Endothelial cell of umbilical vein (primary cell): Measurements from ENCODE around the gene CLIC5. TPM values are rescaled to one million over a fixed set of nuclear protein-coding genes. Genes with fewer than 3 reads are reported as not detected.

Experiments used
- BruUV-seq: library from RNA; stranded (reverse); fragments of 400-500 nt; replicated peaks from 2 replicates; lab custom pipeline; 2021; lab: Mats Ljungman, UMichigan
- CTCF ChIA-PET: fragments of 300-600, 350-600 bp; sonication (Branson Sonifier 250); formaldehyde crosslinking; loops from one replicate; lab custom pipeline; 2021; ENCODE audit warnings: antibody characterized with exemption, inconsistent platforms; lab: Charles Lee
- POLR2A ChIA-PET: fragments of 300-600, 350-600 bp; sonication (Branson Sonifier 250); formaldehyde crosslinking; loops from one replicate; lab custom pipeline; 2021; ENCODE audit warnings: antibody characterized with exemption, inconsistent platforms; lab: Charles Lee
- DNase-seq: peaks from one replicate; pipeline ENCODE4 v3.0.0-alpha.2; 2011; ENCODE audit warnings: low read depth, low spot score
- FAIRE-seq: peaks from 2 replicates; lab custom pipeline; 2011; peaks lifted over from hg19 to GRCh38; lab: Jason Lieb, UNC
- H2AFZ ChIP-seq: 2 replicates; pipeline ENCODE4 v1.6.0; 2012; ENCODE audit warnings: low read depth, low read length, control low read depth, inconsistent platforms
- H3K27ac ChIP-seq: 2 replicates; pipeline ENCODE4 v1.5.1; 2011; ENCODE audit warnings: low read depth, mild to moderate bottlenecking, control low read depth, low read length, moderate library complexity; ENCODE audit not compliant: insufficient read depth
- H3K27me3 ChIP-seq, 2 experiments: 2 replicates each; pipeline versions ENCODE4 v1.6.0 to v1.6.1; 2011; ENCODE audit warnings: low read length in 2 of 2, mixed read lengths in 1 of 2; ENCODE audit not compliant: control insufficient read depth in 2 of 2, insufficient read depth in 2 of 2
- H3K36me3 ChIP-seq, 2 experiments: 2 replicates in 1 of 2; 3 replicates in 1 of 2; pipeline ENCODE4 v1.5.1; 2011; ENCODE audit warnings: low read length in 2 of 2, mild to moderate bottlenecking in 1 of 2, moderate library complexity in 1 of 2; ENCODE audit not compliant: control insufficient read depth in 2 of 2, insufficient read depth in 2 of 2; ENCODE audit errors: extremely low read depth in 1 of 2
- H3K4me1 ChIP-seq: 3 replicates; pipeline ENCODE4 v1.5.1; 2011; ENCODE audit warnings: mild to moderate bottlenecking, low read length; ENCODE audit not compliant: control insufficient read depth, insufficient read depth; ENCODE audit errors: extremely low read depth
- H3K4me2 ChIP-seq: 2 replicates; pipeline ENCODE4 v1.6.1; 2011; ENCODE audit warnings: low read length, control low read depth, mixed read lengths; ENCODE audit not compliant: insufficient read depth
- H3K4me3 ChIP-seq, 3 experiments: fragments of 200-600 bp in 1 of 3; sonication (generic), shearing (Covaris generic) in 1 of 3; replicated peaks in 1 of 3; 2 replicates each; pipeline ENCODE4 v1.5.1; 2011 to 2016; ENCODE audit warnings: control low read depth in 3 of 3, low read length in 3 of 3, mild to moderate bottlenecking in 2 of 3, inconsistent platforms in 1 of 3, low read depth in 1 of 3, moderate library complexity in 1 of 3; ENCODE audit not compliant: insufficient read depth in 1 of 3
- H3K79me2 ChIP-seq: 2 replicates; pipeline ENCODE4 v1.6.0; 2012; ENCODE audit warnings: low read length, inconsistent platforms; ENCODE audit not compliant: control insufficient read depth, insufficient read depth
- H3K9ac ChIP-seq: replicated peaks from 2 replicates; pipeline ENCODE3; 2011; ENCODE audit warnings: low read length, control low read depth; ENCODE audit not compliant: insufficient read depth; ENCODE audit errors: extremely low read depth
- H3K9me1 ChIP-seq: replicated peaks from 3 replicates; pipeline ENCODE4 v1.6.0; 2011; ENCODE audit warnings: mild to moderate bottlenecking, low read length; ENCODE audit not compliant: control insufficient read depth, insufficient read depth; ENCODE audit errors: extremely low read depth
- H3K9me3 ChIP-seq: replicated peaks from 2 replicates; pipeline ENCODE4 v1.5.1; 2012; ENCODE audit warnings: low read length, inconsistent platforms; ENCODE audit not compliant: control insufficient read depth, insufficient read depth
- H4K20me1 ChIP-seq: replicated peaks from 2 replicates; pipeline ENCODE3; 2011; ENCODE audit warnings: mild to moderate bottlenecking, low read length; ENCODE audit not compliant: control insufficient read depth, insufficient read depth; ENCODE audit errors: extremely low read depth
- EZH2 ChIP-seq: IDR thresholded peaks from 2 replicates; pipeline ENCODE4 v1.6.1; 2012; ENCODE audit warnings: borderline replicate concordance, low read depth, mild to moderate bottlenecking, moderate library complexity, low read length, inconsistent platforms; ENCODE audit not compliant: severe bottlenecking
- FOS ChIP-seq: IDR thresholded peaks from 2 replicates; pipeline ENCODE4 v1.6.1; 2011; ENCODE audit warnings: mild to moderate bottlenecking, low read length, moderate library complexity, borderline replicate concordance; ENCODE audit not compliant: insufficient read depth
- GATA2 ChIP-seq: IDR thresholded peaks from 2 replicates; pipeline ENCODE4 v1.7.0; 2011; ENCODE audit warnings: low read depth, mild to moderate bottlenecking, moderate library complexity, mixed read lengths, low read length; ENCODE audit not compliant: insufficient read length, insufficient read depth
- JUN ChIP-seq: IDR thresholded peaks from 2 replicates; pipeline ENCODE4 v1.6.1; 2011; ENCODE audit warnings: borderline replicate concordance, low read depth; ENCODE audit not compliant: insufficient read length, insufficient read depth
- MYC ChIP-seq: IDR thresholded peaks from one replicate; pipeline ENCODE4 v1.6.1; 2011; ENCODE audit warnings: mild to moderate bottlenecking, low read depth, low read length
- POLR2A ChIP-seq: IDR thresholded peaks from 2 replicates; pipeline ENCODE4 v1.6.1; 2012; ENCODE audit warnings: low read depth, mild to moderate bottlenecking, control low read depth, low read length
- POLR2AphosphoS5 ChIP-seq: IDR thresholded peaks from 2 replicates; pipeline ENCODE4 v1.6.1; 2012; ENCODE audit warnings: low read depth, mild to moderate bottlenecking, control low read depth, low read length, moderate library complexity; ENCODE audit not compliant: insufficient read depth
- dilution Hi-C: fragments of 300-500 bp; cut with MboI; formaldehyde crosslinking; loops from one replicate; pipeline ENCODE4 v1.15.0; 2019; ENCODE audit warnings: low sequenced_read_pairs; ENCODE audit not compliant: extremely low pct_ligation_motif_present
- intact Hi-C: fragments of 100-400 bp; cut with micrococcal nuclease; formaldehyde crosslinking; loops from one replicate; pipeline ENCODE4 v1.10.0; 2022
- polyA plus RNA-seq, 4 experiments: library from polyadenylated mRNA; depleted of rRNA in 3 of 4; stranded (reverse) in 3 of 4; unstranded in 1 of 4; fragments of >200 nt; gene quantifications; 2 replicates each; pipeline versions ENCODE4 v1.2.1 to v1.2.3, GENCODE V29; 2011 to 2012; ENCODE audit warnings: missing spikeins in 1 of 4
- total RNA-seq: library from RNA; stranded (reverse); gene quantifications from 2 replicates; pipeline ENCODE4 v1.2.3, GENCODE V29; 2021
- TF ChIP-seq, protein P1 (sequence below): IDR thresholded peaks from 2 replicates; pipeline ENCODE4 v1.6.1; 2011; ENCODE audit not compliant: insufficient read depth, insufficient read length
- TF ChIP-seq, protein P2 (sequence below), 2 donors: IDR thresholded peaks; 1 replicate in 1 of 2; 2 replicates in 1 of 2; pipeline ENCODE4 v1.5.1; 2011; ENCODE audit warnings: low read length in 2 of 2, mild to moderate bottlenecking in 2 of 2, moderate library complexity in 2 of 2, control low read depth in 1 of 2, inconsistent platforms in 1 of 2, low read depth in 1 of 2; ENCODE audit not compliant: insufficient read depth in 1 of 2; ENCODE audit errors: extremely low read depth in 1 of 2

Gene CLIC5
- total and polyA plus RNA-seq, 2 donors (not counting 3 experiments of a cell fraction or from before 2014, with no cell fraction given), result 0.07 TPM; not detected in 1

DNA sequence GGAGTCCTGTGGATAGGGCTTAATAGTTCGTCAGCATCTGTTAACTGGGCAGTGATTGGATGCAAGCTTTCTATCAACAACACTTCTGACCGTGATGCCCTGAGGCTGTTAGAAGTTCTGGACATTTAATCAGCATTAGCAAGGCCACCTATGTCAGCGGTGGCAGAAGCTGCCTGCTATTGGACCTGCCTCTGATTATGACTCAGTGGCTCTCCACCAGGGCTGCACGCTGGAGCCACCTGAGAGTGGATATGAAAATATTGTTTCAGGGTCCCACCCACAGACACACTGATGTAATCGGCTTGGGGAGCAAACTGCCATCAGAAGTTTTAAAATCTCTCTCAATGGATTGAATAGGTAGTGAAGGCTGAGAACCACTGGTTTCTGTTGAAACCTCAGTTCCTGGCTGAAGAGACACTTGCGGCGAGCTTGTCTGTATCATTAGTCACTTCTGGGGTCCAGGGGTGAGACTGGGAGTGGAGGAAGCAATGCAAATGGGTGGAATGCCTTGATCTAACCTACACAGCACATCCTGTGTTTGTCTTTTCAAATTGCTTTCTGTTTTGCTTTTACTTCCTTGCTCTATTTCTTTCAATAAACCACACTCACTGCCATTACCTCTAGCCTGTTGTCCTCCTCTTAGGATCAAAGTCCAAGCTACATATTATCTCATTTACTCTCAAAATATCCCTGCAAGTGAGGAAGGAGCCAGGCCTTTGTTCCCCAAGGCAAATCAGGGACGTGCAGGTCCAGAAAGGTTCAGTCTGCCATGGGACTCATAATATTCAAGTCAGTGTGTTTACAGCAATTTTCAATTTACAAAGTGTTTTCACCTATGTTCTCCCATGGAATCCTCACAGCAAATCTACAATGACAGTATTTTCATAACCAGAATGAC, 4.2 kb downstream of the CLIC5 start:
- peaks cover 13% of the 10 kb centered on the region for H3K4me1 ChIP-seq
- peak; percentile 37 for FAIRE-seq
- peaks cover 23 to 36% of the 10 kb centered on the region in 2 experiments for H3K27me3 ChIP-seq
- dilution Hi-C loops, result no loop called here
- peak; percentile 29 for DNase-seq
- no peaks in the 10 kb centered on the region for H3K9me1 ChIP-seq
- H4K20me1 ChIP-seq, result no peaks in the 10 kb centered on the region
- POLR2A ChIA-PET, result no interaction called here
- intact Hi-C loops, result no loop called here
- no TSS peak for BruUV-seq
- TF ChIP-seq POLR2AphosphoS5 (no peak), EZH2 (no peak)
- no peaks in the 10 kb centered on the region for H3K9me3 ChIP-seq
- no peak overlapping the region for H3K9ac ChIP-seq
- peak overlapping the region; percentile 16 for H3K4me2 ChIP-seq
- no peak overlapping the region for H3K27ac ChIP-seq
- H2AFZ ChIP-seq, result no peak overlapping the region
- CTCF ChIA-PET, result no interaction called here
- no peak overlapping the region for H3K4me3 ChIP-seq
- no peaks in the 10 kb centered on the region for H3K79me2 ChIP-seq
- no peaks in the 10 kb centered on the region for H3K36me3 ChIP-seq

DNA sequence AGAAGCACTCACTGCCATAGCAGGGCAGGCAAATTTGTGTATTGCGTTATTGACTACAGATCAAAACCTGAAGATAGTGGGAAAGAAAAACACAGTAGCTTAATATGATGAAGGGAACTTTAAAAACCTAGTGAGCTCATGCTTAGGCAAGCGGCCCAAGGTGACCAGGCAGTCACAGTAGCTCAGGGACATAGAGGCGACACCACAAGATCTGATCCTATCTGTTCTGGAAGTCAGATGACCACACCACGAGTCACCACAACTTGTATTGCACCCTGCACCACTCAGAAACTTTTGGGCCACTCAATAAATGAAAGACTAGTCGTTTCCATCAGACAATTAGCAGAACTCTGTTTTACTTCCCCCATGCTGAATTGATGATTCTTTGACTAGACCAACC, 4.9 kb downstream of the CLIC5 start:
- Histone ChIP-seq H3K9me3 (no peaks in the 10 kb centered on the region), H3K4me1 (peaks cover 13% of the 10 kb centered on the region), H3K4me3 (no peak overlapping the region), H2AFZ (no peak overlapping the region), H3K27ac (no peak overlapping the region), H3K79me2 (no peaks in the 10 kb centered on the region), H3K27me3 (peaks cover 19 to 31% of the 10 kb centered on the region in 2 experiments), H3K36me3 (no peaks in the 10 kb centered on the region), H3K4me2 (no peak overlapping the region), H4K20me1 (no peaks in the 10 kb centered on the region), H3K9ac (no peak overlapping the region), H3K9me1 (no peaks in the 10 kb centered on the region)
- FAIRE-seq (no peak), DNase-seq (no peak)
- TF ChIP-seq FOS, result no peak
- TF ChIP-seq EZH2, result no peak
- no peak for TF ChIP-seq POLR2AphosphoS5
- TF ChIP-seq MYC, result no peak
- TF ChIP-seq, protein P1, sequence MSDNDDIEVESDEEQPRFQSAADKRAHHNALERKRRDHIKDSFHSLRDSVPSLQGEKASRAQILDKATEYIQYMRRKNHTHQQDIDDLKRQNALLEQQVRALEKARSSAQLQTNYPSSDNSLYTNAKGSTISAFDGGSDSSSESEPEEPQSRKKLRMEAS, result no peak
- TF ChIP-seq, protein P2, sequence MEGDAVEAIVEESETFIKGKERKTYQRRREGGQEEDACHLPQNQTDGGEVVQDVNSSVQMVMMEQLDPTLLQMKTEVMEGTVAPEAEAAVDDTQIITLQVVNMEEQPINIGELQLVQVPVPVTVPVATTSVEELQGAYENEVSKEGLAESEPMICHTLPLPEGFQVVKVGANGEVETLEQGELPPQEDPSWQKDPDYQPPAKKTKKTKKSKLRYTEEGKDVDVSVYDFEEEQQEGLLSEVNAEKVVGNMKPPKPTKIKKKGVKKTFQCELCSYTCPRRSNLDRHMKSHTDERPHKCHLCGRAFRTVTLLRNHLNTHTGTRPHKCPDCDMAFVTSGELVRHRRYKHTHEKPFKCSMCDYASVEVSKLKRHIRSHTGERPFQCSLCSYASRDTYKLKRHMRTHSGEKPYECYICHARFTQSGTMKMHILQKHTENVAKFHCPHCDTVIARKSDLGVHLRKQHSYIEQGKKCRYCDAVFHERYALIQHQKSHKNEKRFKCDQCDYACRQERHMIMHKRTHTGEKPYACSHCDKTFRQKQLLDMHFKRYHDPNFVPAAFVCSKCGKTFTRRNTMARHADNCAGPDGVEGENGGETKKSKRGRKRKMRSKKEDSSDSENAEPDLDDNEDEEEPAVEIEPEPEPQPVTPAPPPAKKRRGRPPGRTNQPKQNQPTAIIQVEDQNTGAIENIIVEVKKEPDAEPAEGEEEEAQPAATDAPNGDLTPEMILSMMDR (IDR thresholded peaks at IDR 0.05; ENCODE audit: extremely low read depth in 1 of 2, insufficient read depth in 1 of 2, low read depth in 1 of 2, low read length in 2 of 2), result no peak
- no peak for TF ChIP-seq POLR2A
- TF ChIP-seq JUN, result no peak
- TF ChIP-seq GATA2, result no peak
- no TSS peak for BruUV-seq
- dilution Hi-C loops, result no loop called here
- POLR2A ChIA-PET, result no interaction called here
- intact Hi-C loops, result no loop called here
- CTCF ChIA-PET, result interaction anchor here (1.0 kb wide), 1 partner anchor 80 kb away, joined by 3 read pairs; no protein-coding TSS in a partner anchor
